Neutrophil (primary cell): Measurements from ENCODE around the gene KRT16.

Source experiments
- H3K27ac ChIP-seq: fragments of 200-600 bp; sonication (generic); 2 replicates; pipeline ENCODE4 v1.5.1; 2016; ENCODE audit warnings: mild to moderate bottlenecking, moderate library complexity
- H3K27me3 ChIP-seq: fragments of 200-600 bp; sonication (generic); 2 replicates; pipeline ENCODE4 v1.6.0; 2016; ENCODE audit warnings: mild to moderate bottlenecking
- H3K36me3 ChIP-seq: fragments of 200-600 bp; sonication (generic); 2 replicates; pipeline ENCODE4 v1.5.1; 2017
- H3K4me1 ChIP-seq, 2 experiments: fragments of 200-600 bp in 1 of 2; sonication (generic) in 1 of 2; 1 replicate in 1 of 2; 2 replicates in 1 of 2; pipeline versions ENCODE4 v1.5.1 to v1.6.1; 2013 to 2016; ENCODE audit warnings: low read depth in 1 of 2, low read length in 1 of 2, mild to moderate bottlenecking in 1 of 2, moderate library complexity in 1 of 2; ENCODE audit not compliant: control insufficient read depth in 1 of 2, insufficient read depth in 1 of 2
- H3K4me3 ChIP-seq, 2 experiments: fragments of 200-600 bp in 1 of 2; sonication (generic) in 1 of 2; 1 replicate in 1 of 2; 2 replicates in 1 of 2; pipeline ENCODE4 v1.5.1; 2013 to 2016; ENCODE audit warnings: low read depth in 1 of 2, low read length in 1 of 2, mild to moderate bottlenecking in 1 of 2, moderate library complexity in 1 of 2
- H3K9me3 ChIP-seq: fragments of 200-600 bp; sonication (generic); 2 replicates; pipeline ENCODE4 v1.5.1; 2016
- TF ChIP-seq, protein P1 (sequence below): fragments of 200-600 bp; sonication (generic); IDR thresholded peaks from 2 replicates; pipeline ENCODE4 v1.5.1; 2016; ENCODE audit warnings: antibody characterized with exemption

Gene KRT16

DNA sequence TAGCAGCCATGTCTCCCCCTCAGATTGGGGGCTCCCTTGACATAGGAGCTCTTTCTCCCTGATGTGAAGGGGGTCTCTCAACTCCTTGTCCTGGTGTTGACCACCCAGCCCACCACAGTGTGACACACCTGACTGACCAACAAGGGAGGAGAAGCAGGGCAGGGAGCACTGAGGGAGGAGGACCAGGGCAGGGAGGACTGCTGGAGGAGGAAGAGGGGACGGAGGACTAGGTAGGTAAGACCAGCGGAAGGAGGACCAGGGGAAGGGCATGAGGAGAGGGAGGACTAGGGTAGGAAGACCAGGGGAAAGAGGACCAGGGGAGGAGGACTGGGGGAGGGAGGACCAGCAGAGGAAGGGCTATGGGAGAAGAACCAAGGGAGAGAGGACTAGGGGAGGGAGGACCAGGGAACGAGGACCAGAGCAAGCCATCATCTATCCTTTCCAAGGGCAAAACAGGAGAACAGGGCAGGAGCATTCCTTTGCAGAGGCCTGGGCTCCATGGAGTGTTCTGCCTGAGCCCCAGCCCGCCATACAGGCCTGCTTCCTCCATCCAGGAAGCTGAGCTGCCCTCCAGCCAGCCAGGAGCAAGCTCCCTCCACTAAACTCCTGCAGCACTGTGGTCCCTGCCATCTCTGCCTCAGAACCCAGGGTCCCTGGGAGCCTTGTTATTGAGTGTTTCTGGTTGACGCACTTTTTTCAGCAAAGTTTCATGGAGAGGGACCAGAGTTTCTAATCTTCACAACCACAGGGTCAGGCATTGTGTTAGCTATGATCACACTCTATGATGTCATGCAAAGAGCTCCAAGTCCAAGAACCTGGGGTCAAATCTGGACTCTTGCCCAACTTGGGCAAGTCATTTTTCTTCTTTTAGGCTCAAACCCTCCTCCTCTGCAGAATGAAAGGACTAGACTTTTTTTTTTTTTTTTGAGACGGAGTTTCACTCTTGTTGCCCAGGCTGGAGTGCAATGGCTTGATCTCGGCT lies 27.2 kb upstream of the KRT16 start:
- Histone ChIP-seq H3K27me3 (no peaks in the 10 kb centered on the region), H3K27ac (no peak overlapping the region), H3K9me3 (no peaks in the 10 kb centered on the region), H3K36me3 (no peaks in the 10 kb centered on the region), H3K4me3 (no peak overlapping the region), H3K4me1 (peaks cover under 1 to 1% of the 10 kb centered on the region in 2 experiments)
- TF ChIP-seq, protein P1, sequence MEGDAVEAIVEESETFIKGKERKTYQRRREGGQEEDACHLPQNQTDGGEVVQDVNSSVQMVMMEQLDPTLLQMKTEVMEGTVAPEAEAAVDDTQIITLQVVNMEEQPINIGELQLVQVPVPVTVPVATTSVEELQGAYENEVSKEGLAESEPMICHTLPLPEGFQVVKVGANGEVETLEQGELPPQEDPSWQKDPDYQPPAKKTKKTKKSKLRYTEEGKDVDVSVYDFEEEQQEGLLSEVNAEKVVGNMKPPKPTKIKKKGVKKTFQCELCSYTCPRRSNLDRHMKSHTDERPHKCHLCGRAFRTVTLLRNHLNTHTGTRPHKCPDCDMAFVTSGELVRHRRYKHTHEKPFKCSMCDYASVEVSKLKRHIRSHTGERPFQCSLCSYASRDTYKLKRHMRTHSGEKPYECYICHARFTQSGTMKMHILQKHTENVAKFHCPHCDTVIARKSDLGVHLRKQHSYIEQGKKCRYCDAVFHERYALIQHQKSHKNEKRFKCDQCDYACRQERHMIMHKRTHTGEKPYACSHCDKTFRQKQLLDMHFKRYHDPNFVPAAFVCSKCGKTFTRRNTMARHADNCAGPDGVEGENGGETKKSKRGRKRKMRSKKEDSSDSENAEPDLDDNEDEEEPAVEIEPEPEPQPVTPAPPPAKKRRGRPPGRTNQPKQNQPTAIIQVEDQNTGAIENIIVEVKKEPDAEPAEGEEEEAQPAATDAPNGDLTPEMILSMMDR, result no peak

DNA sequence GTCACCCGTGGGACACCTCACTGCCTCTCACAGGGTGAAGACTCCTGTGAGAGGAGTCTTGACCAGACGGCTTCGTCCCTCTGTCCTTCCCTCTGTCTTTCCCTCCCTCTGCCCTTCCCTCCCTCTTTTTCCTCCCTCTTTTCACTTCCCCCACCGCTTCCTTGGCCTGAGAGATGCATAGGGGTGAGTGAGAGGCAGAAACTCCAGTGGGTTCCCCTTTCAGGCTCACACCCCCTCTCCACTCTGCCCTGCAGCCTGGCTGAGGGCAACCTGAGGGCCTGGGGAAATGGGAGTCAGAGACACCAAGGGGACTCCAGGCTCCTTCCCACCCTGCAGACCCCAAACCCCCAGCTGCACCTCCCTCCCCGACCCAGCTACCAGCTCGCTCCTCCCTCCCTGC lies 26.4 kb upstream of the KRT16 start:
- Histone ChIP-seq H3K27ac (no peak overlapping the region), H3K4me1 (no peaks in the 10 kb centered on the region), H3K4me3 (no peak overlapping the region), H3K36me3 (no peaks in the 10 kb centered on the region), H3K9me3 (no peaks in the 10 kb centered on the region), H3K27me3 (no peaks in the 10 kb centered on the region)
- TF ChIP-seq, protein P1, result no peak

DNA sequence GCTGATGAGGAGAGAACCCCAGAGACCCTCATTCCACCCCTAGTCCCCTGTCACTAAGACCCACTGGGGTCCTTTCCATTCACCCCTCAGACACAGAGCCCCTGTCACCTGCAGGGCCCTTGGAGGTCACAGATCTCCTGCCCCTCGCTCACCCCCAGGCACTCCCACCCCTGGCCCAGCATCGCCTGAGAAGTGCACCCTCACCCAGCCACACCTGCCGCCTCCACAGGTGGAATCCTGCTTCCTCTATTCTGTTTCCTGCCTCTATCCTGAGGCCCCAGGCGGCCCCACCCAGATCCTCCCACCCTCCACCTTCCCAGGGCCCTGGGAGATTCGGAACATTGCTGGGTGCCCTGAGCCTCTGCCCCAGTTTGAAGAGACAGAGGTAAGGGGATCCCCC lies 25.6 kb upstream of the KRT16 start:
- Histone ChIP-seq H3K27me3 (no peaks in the 10 kb centered on the region), H3K4me3 (no peak overlapping the region), H3K9me3 (no peaks in the 10 kb centered on the region), H3K36me3 (no peaks in the 10 kb centered on the region), H3K27ac (no peak overlapping the region), H3K4me1 (no peaks in the 10 kb centered on the region)
- TF ChIP-seq, protein P1, result no peak

DNA sequence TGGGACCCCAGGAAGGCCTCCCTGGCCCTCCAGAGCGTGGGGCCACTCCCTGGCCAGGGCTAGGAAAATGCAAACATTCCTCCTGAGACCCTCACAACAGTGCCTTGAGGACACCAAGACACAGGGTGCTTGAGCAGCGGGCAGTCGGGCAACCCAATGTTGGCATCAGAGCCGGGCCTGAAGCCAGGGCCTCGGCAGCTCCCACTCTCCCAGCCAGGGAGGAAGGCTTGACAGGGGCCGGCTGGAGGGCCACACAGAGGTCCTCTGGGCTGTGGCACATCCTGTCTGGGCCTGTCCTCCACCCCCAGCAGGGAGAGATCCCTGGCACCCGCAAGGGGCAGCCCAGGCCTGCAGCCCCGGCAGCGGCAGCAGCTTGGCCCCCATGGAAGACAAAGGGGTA lies 24.1 kb upstream of the KRT16 start:
- no peak overlapping the region for H3K27ac ChIP-seq
- H3K27me3 ChIP-seq, result no peaks in the 10 kb centered on the region
- no peaks in the 10 kb centered on the region for H3K9me3 ChIP-seq
- H3K4me1 ChIP-seq, result no peaks in the 10 kb centered on the region
- H3K4me3 ChIP-seq, result no peak overlapping the region
- no peaks in the 10 kb centered on the region for H3K36me3 ChIP-seq
- TF ChIP-seq, protein P1, result no peak

DNA sequence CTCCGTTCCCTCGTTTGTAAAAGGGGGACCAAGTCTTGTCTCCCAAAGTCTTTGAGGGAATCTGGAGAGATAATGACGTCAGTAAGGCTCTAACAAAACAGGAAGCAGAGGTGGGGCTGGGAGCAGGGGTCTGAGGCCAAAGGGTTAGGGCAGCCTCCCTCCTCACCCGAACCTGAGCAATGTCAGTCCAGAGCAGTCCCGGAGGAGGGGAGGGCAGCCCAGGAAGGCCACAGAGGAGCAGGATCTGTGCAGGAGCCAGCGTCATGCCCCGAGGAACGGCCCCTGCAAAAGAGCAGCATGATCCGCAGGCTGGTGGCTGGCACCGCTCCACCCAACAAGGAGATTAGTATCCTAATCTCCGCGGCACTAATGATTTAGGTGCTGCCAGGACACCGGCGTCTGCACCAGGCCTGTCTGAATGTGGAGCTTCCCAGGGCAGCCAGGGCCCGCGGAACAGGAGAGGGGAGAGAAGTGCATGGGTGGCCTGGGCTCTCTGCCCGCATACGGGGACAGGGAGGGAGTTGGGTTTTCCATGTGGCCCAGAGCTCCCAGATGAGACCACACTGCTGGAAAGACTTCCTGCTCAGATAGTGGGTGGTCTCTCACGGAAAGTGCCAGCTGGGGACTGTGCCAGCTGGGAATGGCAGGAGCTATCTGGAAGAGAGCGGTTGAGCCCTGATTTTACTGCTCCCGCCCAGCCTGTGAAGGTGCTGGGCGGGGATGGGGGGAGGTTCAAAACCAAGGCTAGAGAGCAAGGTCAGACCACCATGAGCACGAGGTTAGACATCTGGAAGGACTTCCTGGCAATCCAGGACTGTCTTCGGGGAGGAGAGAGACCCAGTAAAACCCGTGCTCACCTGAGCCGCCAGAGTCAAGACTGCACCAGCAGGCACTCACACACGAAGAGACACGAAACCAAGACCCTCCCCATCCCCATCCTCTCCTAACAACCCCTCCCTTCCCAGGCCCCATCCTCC lies 22.8 kb upstream of the KRT16 start:
- Histone ChIP-seq H3K9me3 (no peaks in the 10 kb centered on the region), H3K27ac (no peak overlapping the region), H3K4me1 (no peaks in the 10 kb centered on the region), H3K4me3 (no peak overlapping the region), H3K27me3 (no peaks in the 10 kb centered on the region), H3K36me3 (no peaks in the 10 kb centered on the region)
- TF ChIP-seq, protein P1, result no peak
